ENCODE data around the gene BLID. TPM values are rescaled to one million over a fixed set of nuclear protein-coding genes. Genes with fewer than 3 reads are reported as not detected.

Gene BLID
- total RNA-seq, 2 donors from 2014 or later = 3.3 TPM; not detected in 1

DNA sequence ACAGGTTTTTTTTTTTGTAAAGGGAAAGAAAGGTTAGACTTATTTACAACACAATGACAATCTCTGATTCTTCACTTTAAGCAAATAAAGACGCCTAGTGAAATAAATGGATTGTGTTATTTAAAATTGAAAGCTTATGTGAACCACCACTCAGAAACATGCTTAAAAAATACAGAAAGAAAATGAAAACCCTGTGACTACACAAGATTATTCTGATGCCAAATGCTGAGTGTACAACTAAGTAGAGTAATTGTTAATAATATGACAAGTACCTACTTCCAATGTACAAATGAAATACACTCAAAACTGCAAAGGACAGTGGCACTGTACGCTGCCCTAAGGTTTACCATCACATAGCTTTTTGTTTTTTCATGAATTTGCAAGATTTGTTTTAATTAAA is 1.0 kb downstream of the BLID start:
- Histone ChIP-seq H3K27ac (peak overlapping the region in 1 of 2 donors; percentile 2), H3K9me3 (no peaks in the 10 kb centered on the region), H3K4me3 (no peak overlapping the region), H3K4me1 (replicated peaks) (no peaks in the 10 kb centered on the region), H3K27me3 (replicated peaks; ENCODE audit: insufficient read depth) (no peaks in the 10 kb centered on the region), H3K36me3 (no peaks in the 10 kb centered on the region)
- intact Hi-C loops (cut with DNase I) = no loop called here
- no peak for DNase-seq (ENCODE audit: low spot score)
- WGBS = 73% methylated on average over 2 of the region's 2 CpGs
- TF ChIP-seq CTCF (IDR thresholded peaks at IDR 0.05) (no peak), POLR2AphosphoS5 (IDR thresholded peaks at IDR 0.05) (no peak), POLR2A (IDR thresholded peaks at IDR 0.05) (no peak)

GRCh38 chr11:122113836-122114825 is 1.9 kb downstream of the BLID start:
- no peak overlapping the region for H3K4me3 ChIP-seq
- no peaks in the 10 kb centered on the region for H3K27me3 ChIP-seq (replicated peaks; ENCODE audit: insufficient read depth)
- intact Hi-C loops (cut with DNase I) = no loop called here
- no peaks in the 10 kb centered on the region for H3K9me3 ChIP-seq
- no peak for TF ChIP-seq CTCF (IDR thresholded peaks at IDR 0.05)
- TF ChIP-seq POLR2A (IDR thresholded peaks at IDR 0.05) = no peak
- no peak for TF ChIP-seq POLR2AphosphoS5 (IDR thresholded peaks at IDR 0.05)
- no peak for DNase-seq (ENCODE audit: low spot score)
- WGBS = 79% methylated on average over 8 of the region's 8 CpGs
- H3K4me1 ChIP-seq (replicated peaks) = no peaks in the 10 kb centered on the region
- H3K27ac ChIP-seq = peak overlapping the region in 1 of 2 donors; percentile 2
- H3K36me3 ChIP-seq = no peaks in the 10 kb centered on the region

DNA sequence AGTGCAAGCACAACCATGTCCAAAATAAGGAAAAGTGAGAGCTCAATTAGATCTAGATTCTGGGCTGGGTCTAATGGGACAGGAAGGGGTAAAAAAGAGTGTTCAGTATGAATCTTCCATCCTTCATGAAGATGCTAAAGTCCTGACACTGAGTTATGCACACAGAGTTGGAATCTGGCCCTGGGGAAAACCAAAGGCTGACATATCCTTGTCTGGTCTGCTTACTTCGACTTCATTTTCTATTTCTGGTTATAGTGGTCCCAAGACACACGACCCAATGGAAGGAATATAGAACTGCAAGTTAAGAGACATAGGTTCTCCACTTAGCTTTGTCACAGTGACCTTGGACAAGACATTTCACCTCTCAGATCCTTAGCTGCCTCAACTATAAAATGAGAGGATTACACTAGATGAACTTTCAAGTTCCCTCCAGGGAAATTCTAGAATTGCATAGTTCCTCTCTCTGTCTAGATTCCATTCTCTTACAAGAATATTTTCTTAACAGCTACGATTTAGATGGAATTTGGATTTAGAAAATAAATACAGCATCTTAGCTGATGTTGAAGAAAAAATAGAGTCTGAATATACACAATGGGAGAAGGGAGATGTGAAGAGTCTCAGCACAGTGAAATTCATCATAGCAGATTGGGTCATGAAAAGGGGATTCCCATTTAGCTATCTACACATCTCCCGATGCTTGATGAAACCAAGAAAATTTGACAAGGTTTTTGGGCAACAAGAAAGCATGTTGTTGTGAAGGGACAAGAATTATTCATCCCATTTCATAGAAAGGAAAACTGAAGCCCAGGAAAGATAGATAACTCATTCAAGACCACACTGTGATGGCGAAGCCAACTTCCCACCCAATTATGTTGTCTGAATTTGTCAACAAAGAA is 3.3 kb downstream of the BLID start:
- 85% methylated on average over 5 of the region's 5 CpGs for WGBS
- no peak for TF ChIP-seq POLR2AphosphoS5 (IDR thresholded peaks at IDR 0.05)
- no peak for TF ChIP-seq POLR2A (IDR thresholded peaks at IDR 0.05)
- TF ChIP-seq CTCF (IDR thresholded peaks at IDR 0.05) = no peak
- DNase-seq (ENCODE audit: low spot score) = no peak
- no peak overlapping the region for H3K4me3 ChIP-seq
- intact Hi-C loops (cut with DNase I) = no loop called here
- H3K36me3 ChIP-seq = no peaks in the 10 kb centered on the region
- H3K27ac ChIP-seq = no peak overlapping the region
- no peaks in the 10 kb centered on the region for H3K27me3 ChIP-seq (replicated peaks; ENCODE audit: insufficient read depth)
- no peaks in the 10 kb centered on the region for H3K4me1 ChIP-seq (replicated peaks)
- no peaks in the 10 kb centered on the region for H3K9me3 ChIP-seq

- Histone ChIP-seq H3K27me3 (replicated peaks; ENCODE audit: insufficient read depth) (no peaks in the 10 kb centered on the region), H3K36me3 (no peaks in the 10 kb centered on the region), H3K27ac (no peak overlapping the region), H3K4me3 (no peak overlapping the region), H3K9me3 (no peaks in the 10 kb centered on the region), H3K4me1 (replicated peaks) (no peaks in the 10 kb centered on the region)
- TF ChIP-seq CTCF (IDR thresholded peaks at IDR 0.05) = no peak
- TF ChIP-seq POLR2AphosphoS5 (IDR thresholded peaks at IDR 0.05) = no peak
- no peak for TF ChIP-seq POLR2A (IDR thresholded peaks at IDR 0.05)
- DNase-seq (ENCODE audit: low spot score) = no peak
- intact Hi-C loops (cut with DNase I) = loop anchor here (10.0 kb wide), 1 partner anchor 395 kb away; no protein-coding TSS in a partner anchor
- 95% methylated on average over 4 of the region's 4 CpGs for WGBS
Measured at GRCh38 chr11:122109932-122110331, 6.1 kb downstream of the BLID start.

Data from prostate gland (tissue), 2 donors.